SK-N-SH treated with all-trans-retinoic acid at 6 μM for 48 hours (cell line): ENCODE measurements around the gene DCBLD1.

Experiments used
- ATAC-seq: fragments of 200-7000 bp; cut with Tn5 transposase; 3 replicates; pipeline ENCODE4 v1.9.1; 2020; ENCODE audit warnings: mild to moderate bottlenecking, moderate library complexity
- ARNTL ChIP-seq: fragments of 450-650 bp; formaldehyde crosslinking; IDR thresholded peaks from 2 replicates; pipeline ENCODE4 v1.5.0; 2020; ENCODE audit warnings: low read depth, mild to moderate bottlenecking, moderate library complexity, borderline replicate concordance
- BACH2 ChIP-seq: fragments of 250-450 bp; sonication (Bioruptor Pico); IDR thresholded peaks from 2 replicates; pipeline ENCODE4 v1.9.0; 2021; ENCODE audit warnings: mild to moderate bottlenecking, borderline replicate concordance
- CSDC2 ChIP-seq: fragments of 250-450 bp; sonication (Bioruptor Pico); IDR thresholded peaks from 2 replicates; pipeline ENCODE4 v1.5.0; 2020; ENCODE audit warnings: mild to moderate bottlenecking, moderate library complexity
- CSRNP3 ChIP-seq: fragments of 250-450 bp; sonication (Bioruptor Pico); IDR thresholded peaks from 2 replicates; pipeline ENCODE4 v1.5.1; 2021; ENCODE audit warnings: mild to moderate bottlenecking, moderate library complexity
- ESRRG ChIP-seq: fragments of 250-450 bp; sonication (Bioruptor Pico); IDR thresholded peaks from 2 replicates; pipeline ENCODE4 v1.6.1; 2021; ENCODE audit warnings: mild to moderate bottlenecking
- GLIS3 ChIP-seq: fragments of 250-450 bp; sonication (Bioruptor Pico); IDR thresholded peaks from 2 replicates; pipeline ENCODE4 v1.5.0; 2020; ENCODE audit warnings: mild to moderate bottlenecking, moderate library complexity
- ISL1 ChIP-seq: fragments of 250-450 bp; sonication (Bioruptor Pico); IDR thresholded peaks from 2 replicates; pipeline ENCODE4 v2.1.2; 2022; ENCODE audit warnings: mild to moderate bottlenecking, moderate library complexity
- OSR1 ChIP-seq: fragments of 250-450 bp; sonication (Bioruptor Pico); IDR thresholded peaks from 2 replicates; pipeline ENCODE4 v1.8.0; 2022; ENCODE audit warnings: moderate library complexity, mild to moderate bottlenecking, inconsistent platforms
- POU6F1 ChIP-seq: fragments of 250-450 bp; sonication (Bioruptor Pico); IDR thresholded peaks from 2 replicates; pipeline ENCODE4 v1.8.0; 2021; ENCODE audit warnings: low read depth, mild to moderate bottlenecking, moderate library complexity, borderline replicate concordance
- RARB ChIP-seq: fragments of 250-450 bp; sonication (Bioruptor Pico); IDR thresholded peaks from 2 replicates; pipeline ENCODE4 v1.8.0; 2021; ENCODE audit warnings: mild to moderate bottlenecking, moderate library complexity
- SNAI2 ChIP-seq: fragments of 250-450 bp; sonication (Bioruptor Pico); IDR thresholded peaks from 2 replicates; pipeline ENCODE4 v1.5.0; 2020; ENCODE audit warnings: mild to moderate bottlenecking, moderate library complexity
- TCF4 ChIP-seq: fragments of 250-450 bp; sonication (Bioruptor Pico); IDR thresholded peaks from 2 replicates; pipeline ENCODE4 v1.8.0; 2021; ENCODE audit warnings: mild to moderate bottlenecking, moderate library complexity, borderline replicate concordance
- TOX ChIP-seq: fragments of 250-450 bp; sonication (Bioruptor Pico); IDR thresholded peaks from 2 replicates; pipeline ENCODE4 v1.8.0; 2021; ENCODE audit warnings: mild to moderate bottlenecking, moderate library complexity, borderline replicate concordance
- ZC3H10 ChIP-seq: fragments of 250-450 bp; sonication (Bioruptor Pico); IDR thresholded peaks from 2 replicates; pipeline ENCODE4 v1.5.1; 2021; ENCODE audit warnings: mild to moderate bottlenecking, moderate library complexity
- ZFP3 ChIP-seq: fragments of 250-450 bp; sonication (Bioruptor Pico); IDR thresholded peaks from 2 replicates; pipeline ENCODE4 v1.5.0; 2020; ENCODE audit warnings: mild to moderate bottlenecking, moderate library complexity
- ZNF565 ChIP-seq: fragments of 450-650 bp; formaldehyde crosslinking; conservative IDR thresholded peaks from 2 replicates; pipeline ENCODE4 v1.5.0; 2020; ENCODE audit warnings: low read depth, mild to moderate bottlenecking, moderate library complexity
- ZNF70 ChIP-seq: fragments of 450-650 bp; formaldehyde crosslinking; IDR thresholded peaks from 2 replicates; pipeline ENCODE4 v1.5.0; 2020; ENCODE audit warnings: mild to moderate bottlenecking, moderate library complexity
- ZNF8 ChIP-seq: fragments of 450-650 bp; formaldehyde crosslinking; IDR thresholded peaks from 2 replicates; pipeline ENCODE4 v1.5.0; 2020; ENCODE audit warnings: mild to moderate bottlenecking, moderate library complexity
- TF ChIP-seq, protein P1 (sequence below): fragments of 250-450 bp; sonication (Bioruptor Pico); IDR thresholded peaks from 2 replicates; pipeline ENCODE4 v1.5.1; 2020; ENCODE audit warnings: low read depth, mild to moderate bottlenecking, moderate library complexity
- TF ChIP-seq, protein P2 (sequence below): fragments of 250-450 bp; sonication (Bioruptor Pico); IDR thresholded peaks from 2 replicates; pipeline ENCODE4 v1.8.0; 2020; ENCODE audit warnings: mild to moderate bottlenecking, moderate library complexity, borderline replicate concordance
- TF ChIP-seq, protein P3 (sequence below): fragments of 250-450 bp; sonication (Bioruptor Pico); IDR thresholded peaks from 2 replicates; pipeline ENCODE4 v1.5.0; 2020; ENCODE audit warnings: mild to moderate bottlenecking, moderate library complexity

The DCBLD1 gene

GRCh38 chr6:117473401-117473800, 9.1 kb upstream of the DCBLD1 start:
- TF ChIP-seq CSDC2, result no peak
- TF ChIP-seq, protein P1, sequence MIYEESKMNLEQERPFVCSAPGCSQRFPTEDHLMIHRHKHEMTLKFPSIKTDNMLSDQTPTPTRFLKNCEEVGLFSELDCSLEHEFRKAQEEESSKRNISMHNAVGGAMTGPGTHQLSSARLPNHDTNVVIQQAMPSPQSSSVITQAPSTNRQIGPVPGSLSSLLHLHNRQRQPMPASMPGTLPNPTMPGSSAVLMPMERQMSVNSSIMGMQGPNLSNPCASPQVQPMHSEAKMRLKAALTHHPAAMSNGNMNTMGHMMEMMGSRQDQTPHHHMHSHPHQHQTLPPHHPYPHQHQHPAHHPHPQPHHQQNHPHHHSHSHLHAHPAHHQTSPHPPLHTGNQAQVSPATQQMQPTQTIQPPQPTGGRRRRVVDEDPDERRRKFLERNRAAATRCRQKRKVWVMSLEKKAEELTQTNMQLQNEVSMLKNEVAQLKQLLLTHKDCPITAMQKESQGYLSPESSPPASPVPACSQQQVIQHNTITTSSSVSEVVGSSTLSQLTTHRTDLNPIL, result no peak
- TF ChIP-seq GLIS3, result no peak
- TF ChIP-seq TCF4, result no peak
- TF ChIP-seq, protein P2, sequence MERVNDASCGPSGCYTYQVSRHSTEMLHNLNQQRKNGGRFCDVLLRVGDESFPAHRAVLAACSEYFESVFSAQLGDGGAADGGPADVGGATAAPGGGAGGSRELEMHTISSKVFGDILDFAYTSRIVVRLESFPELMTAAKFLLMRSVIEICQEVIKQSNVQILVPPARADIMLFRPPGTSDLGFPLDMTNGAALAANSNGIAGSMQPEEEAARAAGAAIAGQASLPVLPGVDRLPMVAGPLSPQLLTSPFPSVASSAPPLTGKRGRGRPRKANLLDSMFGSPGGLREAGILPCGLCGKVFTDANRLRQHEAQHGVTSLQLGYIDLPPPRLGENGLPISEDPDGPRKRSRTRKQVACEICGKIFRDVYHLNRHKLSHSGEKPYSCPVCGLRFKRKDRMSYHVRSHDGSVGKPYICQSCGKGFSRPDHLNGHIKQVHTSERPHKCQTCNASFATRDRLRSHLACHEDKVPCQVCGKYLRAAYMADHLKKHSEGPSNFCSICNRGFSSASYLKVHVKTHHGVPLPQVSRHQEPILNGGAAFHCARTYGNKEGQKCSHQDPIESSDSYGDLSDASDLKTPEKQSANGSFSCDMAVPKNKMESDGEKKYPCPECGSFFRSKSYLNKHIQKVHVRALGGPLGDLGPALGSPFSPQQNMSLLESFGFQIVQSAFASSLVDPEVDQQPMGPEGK, result no peak
- no peak for TF ChIP-seq ZNF565 (CRISPR knock-in tag)
- no peak for TF ChIP-seq RARB
- TF ChIP-seq OSR1, result no peak
- TF ChIP-seq ZNF8 (CRISPR knock-in tag), result no peak
- TF ChIP-seq CSRNP3 (CRISPR knock-in tag), result no peak
- no peak for TF ChIP-seq ISL1 (CRISPR knock-in tag)
- no peak for TF ChIP-seq POU6F1 (CRISPR knock-in tag)
- TF ChIP-seq ZFP3, result no peak
- TF ChIP-seq ARNTL (CRISPR knock-in tag), result no peak
- TF ChIP-seq, protein P3, sequence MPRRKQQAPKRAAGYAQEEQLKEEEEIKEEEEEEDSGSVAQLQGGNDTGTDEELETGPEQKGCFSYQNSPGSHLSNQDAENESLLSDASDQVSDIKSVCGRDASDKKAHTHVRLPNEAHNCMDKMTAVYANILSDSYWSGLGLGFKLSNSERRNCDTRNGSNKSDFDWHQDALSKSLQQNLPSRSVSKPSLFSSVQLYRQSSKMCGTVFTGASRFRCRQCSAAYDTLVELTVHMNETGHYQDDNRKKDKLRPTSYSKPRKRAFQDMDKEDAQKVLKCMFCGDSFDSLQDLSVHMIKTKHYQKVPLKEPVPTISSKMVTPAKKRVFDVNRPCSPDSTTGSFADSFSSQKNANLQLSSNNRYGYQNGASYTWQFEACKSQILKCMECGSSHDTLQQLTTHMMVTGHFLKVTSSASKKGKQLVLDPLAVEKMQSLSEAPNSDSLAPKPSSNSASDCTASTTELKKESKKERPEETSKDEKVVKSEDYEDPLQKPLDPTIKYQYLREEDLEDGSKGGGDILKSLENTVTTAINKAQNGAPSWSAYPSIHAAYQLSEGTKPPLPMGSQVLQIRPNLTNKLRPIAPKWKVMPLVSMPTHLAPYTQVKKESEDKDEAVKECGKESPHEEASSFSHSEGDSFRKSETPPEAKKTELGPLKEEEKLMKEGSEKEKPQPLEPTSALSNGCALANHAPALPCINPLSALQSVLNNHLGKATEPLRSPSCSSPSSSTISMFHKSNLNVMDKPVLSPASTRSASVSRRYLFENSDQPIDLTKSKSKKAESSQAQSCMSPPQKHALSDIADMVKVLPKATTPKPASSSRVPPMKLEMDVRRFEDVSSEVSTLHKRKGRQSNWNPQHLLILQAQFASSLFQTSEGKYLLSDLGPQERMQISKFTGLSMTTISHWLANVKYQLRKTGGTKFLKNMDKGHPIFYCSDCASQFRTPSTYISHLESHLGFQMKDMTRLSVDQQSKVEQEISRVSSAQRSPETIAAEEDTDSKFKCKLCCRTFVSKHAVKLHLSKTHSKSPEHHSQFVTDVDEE, result no peak
- TF ChIP-seq BACH2, result no peak
- TF ChIP-seq ESRRG (CRISPR knock-in tag), result no peak
- no peak for TF ChIP-seq ZNF70 (CRISPR knock-in tag)
- no peak for TF ChIP-seq TOX
- ATAC-seq, result no peak

- no peak for ATAC-seq
- TF ChIP-seq ESRRG (CRISPR knock-in tag) (no peak), ARNTL (CRISPR knock-in tag) (no peak), ZC3H10 (CRISPR knock-in tag) (no peak)
Observed at GRCh38 chr6:117477988-117478852, 4.3 kb upstream of the DCBLD1 start.

DNA sequence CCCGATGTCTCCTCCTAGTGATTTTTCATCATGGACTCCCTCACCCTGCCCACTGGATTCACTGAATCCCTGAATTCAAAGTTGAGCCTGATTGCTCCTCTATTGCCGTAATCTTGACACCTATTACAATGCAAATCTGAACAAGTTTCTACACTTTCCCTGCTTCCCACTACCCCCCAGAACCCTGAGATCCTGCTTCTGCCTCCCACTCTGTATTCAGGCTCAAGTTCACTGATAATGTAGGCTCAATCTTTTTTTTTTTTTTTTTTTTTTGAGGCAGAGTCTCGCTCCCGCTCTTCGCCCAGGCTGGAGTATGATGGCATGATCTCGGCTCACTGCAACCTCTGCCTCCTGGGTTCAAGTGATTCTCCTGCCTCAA, 3.6 kb upstream of the DCBLD1 start:
- ATAC-seq, result no peak
- TF ChIP-seq, protein P2, result no peak
- no peak for TF ChIP-seq ZC3H10 (CRISPR knock-in tag)
- TF ChIP-seq SNAI2, result no peak
- no peak for TF ChIP-seq TOX
- TF ChIP-seq, protein P1, result no peak
- TF ChIP-seq, all 23 proteins: peak for 0
